ENCODE measurements around the gene ZNF133. TPM values are rescaled to one million over a fixed set of nuclear protein-coding genes. Genes with fewer than 3 reads are reported as not detected.
"Not testable (repeated sequence)": the region's sequence is repeated elsewhere in the genome, so short reads cannot be mapped to it uniquely, and the experiment has no call there.

Gene ZNF133
- total RNA-seq, 1 experiment from 2014 or later: 22.8 TPM

DNA sequence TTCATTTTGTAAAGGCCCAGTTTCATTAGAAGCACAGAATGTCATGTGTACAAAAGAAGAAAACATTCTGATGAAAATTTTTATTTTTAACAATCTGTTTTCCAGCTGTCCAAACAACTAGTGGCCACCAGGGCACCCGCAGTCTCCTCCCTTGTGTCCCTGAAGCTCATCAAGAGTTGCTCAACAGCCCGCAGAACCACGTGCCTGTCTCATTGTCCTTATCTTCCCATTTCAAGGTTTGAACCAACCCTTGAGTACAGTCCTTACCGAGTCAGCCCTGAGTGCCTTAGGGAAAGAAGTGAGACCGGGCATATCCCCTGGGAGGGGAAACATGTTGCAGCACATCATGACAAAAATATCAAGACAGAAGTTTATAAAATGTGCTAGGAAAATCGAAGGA, 15.9 kb upstream of the ZNF133 start:
- H3K9me3 ChIP-seq (ENCODE audit: insufficient read depth, low read depth): no peaks in the 10 kb centered on the region
- no peaks in the 10 kb centered on the region for H4K20me1 ChIP-seq (ENCODE audit: insufficient read depth)
- POLR2A ChIA-PET (ENCODE audit: unreplicated experiment): no interaction called here
- no TSS peak for BruUV-seq (replicated peaks)
- TF ChIP-seq, protein P1, sequence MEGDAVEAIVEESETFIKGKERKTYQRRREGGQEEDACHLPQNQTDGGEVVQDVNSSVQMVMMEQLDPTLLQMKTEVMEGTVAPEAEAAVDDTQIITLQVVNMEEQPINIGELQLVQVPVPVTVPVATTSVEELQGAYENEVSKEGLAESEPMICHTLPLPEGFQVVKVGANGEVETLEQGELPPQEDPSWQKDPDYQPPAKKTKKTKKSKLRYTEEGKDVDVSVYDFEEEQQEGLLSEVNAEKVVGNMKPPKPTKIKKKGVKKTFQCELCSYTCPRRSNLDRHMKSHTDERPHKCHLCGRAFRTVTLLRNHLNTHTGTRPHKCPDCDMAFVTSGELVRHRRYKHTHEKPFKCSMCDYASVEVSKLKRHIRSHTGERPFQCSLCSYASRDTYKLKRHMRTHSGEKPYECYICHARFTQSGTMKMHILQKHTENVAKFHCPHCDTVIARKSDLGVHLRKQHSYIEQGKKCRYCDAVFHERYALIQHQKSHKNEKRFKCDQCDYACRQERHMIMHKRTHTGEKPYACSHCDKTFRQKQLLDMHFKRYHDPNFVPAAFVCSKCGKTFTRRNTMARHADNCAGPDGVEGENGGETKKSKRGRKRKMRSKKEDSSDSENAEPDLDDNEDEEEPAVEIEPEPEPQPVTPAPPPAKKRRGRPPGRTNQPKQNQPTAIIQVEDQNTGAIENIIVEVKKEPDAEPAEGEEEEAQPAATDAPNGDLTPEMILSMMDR (conservative IDR thresholded peaks at IDR 0.05): 0 out of 2 replicates have a peak, but pooled peaks have one; percentile 24
- no peak for TF ChIP-seq EZH2 (IDR thresholded peaks at IDR 0.05; ENCODE audit: low read depth)
- intact Hi-C loops (cut with micrococcal nuclease; ENCODE audit: unreplicated experiment): loop anchor here (10.0 kb wide), 1 partner anchor 768 kb away; no protein-coding TSS in a partner anchor
- peaks cover 15% of the 10 kb centered on the region for H3K4me1 ChIP-seq (replicated peaks; ENCODE audit: insufficient read depth)
- no peak overlapping the region for H3K4me3 ChIP-seq
- no peak overlapping the region for H3K4me2 ChIP-seq
- no peaks in the 10 kb centered on the region for H3K9me2 ChIP-seq (ENCODE audit: insufficient read depth)
- DNase-seq: no peak
- no peaks in the 10 kb centered on the region for H3K36me3 ChIP-seq (ENCODE audit: low read depth)
- no peaks in the 10 kb centered on the region for H3K79me2 ChIP-seq (ENCODE audit: low read depth)
- no peaks in the 10 kb centered on the region for H3F3A ChIP-seq (ENCODE audit: insufficient read depth, low read depth)
- CTCF ChIA-PET: no interaction called here
- no peak overlapping the region for H3K27ac ChIP-seq
- H2AFZ ChIP-seq: no peak overlapping the region
- H3K27me3 ChIP-seq (ENCODE audit: insufficient read depth, low read depth): no peaks in the 10 kb centered on the region

DNA sequence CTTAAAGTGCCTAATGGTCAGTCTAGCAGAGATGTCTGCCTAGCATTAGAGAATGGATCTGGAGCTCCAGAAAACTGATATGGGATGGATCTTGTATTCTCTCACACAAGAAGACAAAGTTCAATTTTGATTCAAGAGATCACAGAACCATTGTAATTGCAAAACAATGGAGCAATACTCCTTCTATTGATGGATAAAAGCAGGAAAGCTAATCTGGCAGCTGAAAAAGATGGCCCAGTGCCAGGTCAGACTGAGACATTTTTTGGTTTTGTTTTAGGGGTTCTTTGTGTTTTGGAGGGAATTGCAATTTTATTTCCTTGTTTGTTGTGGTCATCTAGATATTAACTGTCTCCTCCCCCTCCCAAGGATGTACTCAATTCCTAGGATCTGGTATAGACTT, 14.6 kb upstream of the ZNF133 start:
- intact Hi-C loops (cut with micrococcal nuclease; ENCODE audit: unreplicated experiment): loop anchor here (10.0 kb wide), 1 partner anchor 769 kb away; no protein-coding TSS in a partner anchor
- Histone ChIP-seq H3K9me3 (ENCODE audit: insufficient read depth, low read depth) (no peaks in the 10 kb centered on the region), H3F3A (ENCODE audit: insufficient read depth, low read depth) (no peaks in the 10 kb centered on the region), H3K4me2 (no peak overlapping the region), H3K27ac (no peak overlapping the region), H3K4me3 (no peak overlapping the region), H3K79me2 (ENCODE audit: low read depth) (no peaks in the 10 kb centered on the region), H3K36me3 (ENCODE audit: low read depth) (no peaks in the 10 kb centered on the region), H2AFZ (no peak overlapping the region), H3K4me1 (replicated peaks; ENCODE audit: insufficient read depth) (peaks cover 15% of the 10 kb centered on the region), H4K20me1 (ENCODE audit: insufficient read depth) (no peaks in the 10 kb centered on the region), H3K9me2 (ENCODE audit: insufficient read depth) (no peaks in the 10 kb centered on the region), H3K27me3 (ENCODE audit: insufficient read depth, low read depth) (no peaks in the 10 kb centered on the region)
- TF ChIP-seq EZH2 (IDR thresholded peaks at IDR 0.05; ENCODE audit: low read depth): no peak
- TF ChIP-seq, protein P1 (conservative IDR thresholded peaks at IDR 0.05): no peak
- POLR2A ChIA-PET (ENCODE audit: unreplicated experiment): interaction anchor here (0.6 kb wide), 1 partner anchor 81 kb away, joined by 4 read pairs; no protein-coding TSS in a partner anchor
- BruUV-seq (replicated peaks): no TSS peak
- CTCF ChIA-PET: no interaction called here
- DNase-seq: no peak

DNA sequence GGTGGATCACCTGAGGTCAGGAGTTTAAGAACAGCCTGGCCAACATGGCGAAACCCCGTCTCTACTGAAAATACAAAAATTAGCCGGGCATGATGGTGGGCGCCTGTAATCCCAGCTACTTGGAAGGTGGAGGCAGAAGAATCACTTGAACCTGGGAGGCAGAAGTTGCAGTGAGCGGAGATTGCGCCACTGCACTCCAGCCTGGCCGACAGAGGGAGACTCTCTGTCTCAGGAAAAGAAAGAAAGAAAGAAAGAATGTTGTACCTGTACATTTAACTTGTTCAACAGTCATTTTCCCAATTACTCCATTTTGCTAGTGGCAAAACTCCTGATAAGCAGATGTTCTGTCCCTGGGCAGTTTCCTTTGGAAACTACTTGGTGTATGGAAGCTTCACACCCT, 12.4 kb upstream of the ZNF133 start:
- H3K27ac ChIP-seq; H3K4me2 ChIP-seq; H3K27me3 ChIP-seq (ENCODE audit: insufficient read depth, low read depth); BruUV-seq (replicated peaks); H3K36me3 ChIP-seq (ENCODE audit: low read depth); H3K79me2 ChIP-seq (ENCODE audit: low read depth); DNase-seq; H3F3A ChIP-seq (ENCODE audit: insufficient read depth, low read depth); H2AFZ ChIP-seq; H3K4me3 ChIP-seq; H3K9me3 ChIP-seq (ENCODE audit: insufficient read depth, low read depth); H4K20me1 ChIP-seq (ENCODE audit: insufficient read depth); H3K9me2 ChIP-seq (ENCODE audit: insufficient read depth): not testable (repeated sequence)
- POLR2A ChIA-PET (ENCODE audit: unreplicated experiment): interaction anchor here (0.6 to 1.1 kb wide), 2 partner anchors 78 to 107 kb away, joined by 4 to 5 read pairs; no protein-coding TSS in a partner anchor
- H3K4me1 ChIP-seq (replicated peaks; ENCODE audit: insufficient read depth): peaks cover 15% of the 10 kb centered on the region
- CTCF ChIA-PET: interaction anchor here (0.6 to 1.1 kb wide), 4 partner anchors 12 to 712 kb away, joined by 3 to 7 read pairs (median 4); no protein-coding TSS in a partner anchor
- intact Hi-C loops (cut with micrococcal nuclease; ENCODE audit: unreplicated experiment): loop anchor here (1.0 to 10.0 kb wide), 7 partner anchors 23 to 771 kb away; no protein-coding TSS in a partner anchor

All from PC-9 (cell line).